CD4-positive, alpha-beta T cell treated with Interleukin-1 beta for 1 hour (primary cell): Measurements from ENCODE around the gene CACNA2D3.

Experiments used
- DNase-seq, 2 donors: peaks; one replicate each; pipeline ENCODE4 v3.0.0-alpha.2; 2020 to 2022

Gene CACNA2D3

GRCh38 chr3:54171951-54172350, 49.6 kb downstream of the CACNA2D3 start:
- DNase-seq = no peak

- no peak for DNase-seq
Observed at GRCh38 chr3:54173371-54173770, 51.0 kb downstream of the CACNA2D3 start.

- DNase-seq = no peak
Observed at GRCh38 chr3:54176106-54176505, 53.8 kb downstream of the CACNA2D3 start.

GRCh38 chr3:54177816-54178215, 55.5 kb downstream of the CACNA2D3 start:
- no peak for DNase-seq

GRCh38 chr3:54178376-54178775, 56.0 kb downstream of the CACNA2D3 start:
- DNase-seq = no peak

- no peak for DNase-seq
Observed at GRCh38 chr3:54180921-54181320, 58.6 kb downstream of the CACNA2D3 start.

- DNase-seq = no peak
Observed at GRCh38 chr3:54182242-54182641, 59.9 kb downstream of the CACNA2D3 start.

GRCh38 chr3:54185740-54186139, 63.4 kb downstream of the CACNA2D3 start:
- no peak for DNase-seq

GRCh38 chr3:54188176-54188791, 65.9 kb downstream of the CACNA2D3 start:
- peak in 1 of 2 donors; percentile 3 for DNase-seq

GRCh38 chr3:54191220-54191619, 68.9 kb downstream of the CACNA2D3 start:
- DNase-seq = no peak

GRCh38 chr3:54192026-54192425, 69.7 kb downstream of the CACNA2D3 start:
- no peak for DNase-seq

- DNase-seq = no peak
Observed at GRCh38 chr3:54193093-54193492, 70.7 kb downstream of the CACNA2D3 start.

- DNase-seq = no peak
Observed at GRCh38 chr3:54196360-54196991, 74.1 kb downstream of the CACNA2D3 start.

- no peak for DNase-seq
Observed at GRCh38 chr3:54197509-54197908, 75.2 kb downstream of the CACNA2D3 start.

GRCh38 chr3:54198556-54198955, 76.2 kb downstream of the CACNA2D3 start:
- no peak for DNase-seq

- DNase-seq = no peak
Observed at GRCh38 chr3:54202054-54202453, 79.7 kb downstream of the CACNA2D3 start.

GRCh38 chr3:54202651-54203248, 80.4 kb downstream of the CACNA2D3 start:
- no peak for DNase-seq

GRCh38 chr3:54206874-54207273, 84.5 kb downstream of the CACNA2D3 start:
- DNase-seq = no peak

- no peak for DNase-seq
Observed at GRCh38 chr3:54211097-54211496, 88.7 kb downstream of the CACNA2D3 start.

GRCh38 chr3:54212723-54213122, 90.4 kb downstream of the CACNA2D3 start:
- DNase-seq = no peak

GRCh38 chr3:54213907-54214306, 91.6 kb downstream of the CACNA2D3 start:
- DNase-seq = no peak

GRCh38 chr3:54214845-54215244, 92.5 kb downstream of the CACNA2D3 start:
- DNase-seq = no peak

- no peak for DNase-seq
Observed at GRCh38 chr3:54215521-54215920, 93.2 kb downstream of the CACNA2D3 start.

GRCh38 chr3:54217828-54218227, 95.5 kb downstream of the CACNA2D3 start:
- no peak for DNase-seq

- no peak for DNase-seq
Observed at GRCh38 chr3:54222316-54222715, 100.0 kb downstream of the CACNA2D3 start.
